GM12892 (cell line): ENCODE data around the gene SNAPIN. TPM values are rescaled to one million over a fixed set of nuclear protein-coding genes. Genes with fewer than 3 reads are reported as not detected.

Experiments used
- DNase-seq: peaks from one replicate; pipeline ENCODE4 v3.0.0; 2011; ENCODE audit not compliant: insufficient read length
- FAIRE-seq: peaks from 2 replicates; lab custom pipeline; 2011; peaks lifted over from hg19 to GRCh38; lab: Jason Lieb, UNC
- POLR2A ChIP-seq: IDR thresholded peaks from 2 replicates; pipeline ENCODE4 v1.6.1; 2011; ENCODE audit warnings: low read depth, low read length, control low read depth
- POLR2AphosphoS5 ChIP-seq: IDR thresholded peaks from 2 replicates; pipeline ENCODE4 v1.6.1; 2011; ENCODE audit warnings: low read depth, low read length, control low read depth
- TAF1 ChIP-seq: IDR thresholded peaks from 2 replicates; pipeline ENCODE4 v1.6.1; 2011; ENCODE audit warnings: low read depth, mild to moderate bottlenecking, control low read depth, low read length, borderline replicate concordance
- polyA plus RNA-seq: library from polyadenylated mRNA; unstranded; fragments of >200 nt; gene quantifications from one replicate; pipeline ENCODE4 v1.2.1, GENCODE V29; 2012; ENCODE audit warnings: missing spikeins, inconsistent platforms; ENCODE audit not compliant: missing spikeins

Gene SNAPIN
- polyA plus RNA-seq = 38.4 TPM

GRCh38 chr1:153658400-153659174 lies at the start of gene SNAPIN:
Gene SNAPIN (plus strand): TSS chr1:153658703. CDS start chr1:153658744, 41 bp downstream.
- peak; percentile 89 for FAIRE-seq

GRCh38 chr1:153608742-153609584 lies 49.5 kb upstream of the SNAPIN start:
- TF ChIP-seq POLR2A (no peak), TAF1 (no peak), POLR2AphosphoS5 (no peak)
- FAIRE-seq (no peak), DNase-seq (no peak)

More at GRCh38 chr1:153658400-153659174, at the start of gene SNAPIN:
- DNase-seq = peak; percentile 92
- TF ChIP-seq POLR2AphosphoS5 = peak; percentile 72
- peak; percentile 84 for TF ChIP-seq POLR2A
- peak; percentile 60; the same call in 1 of the 2 replicates for TF ChIP-seq TAF1

GRCh38 chr1:153609585-153609907 lies 49.0 kb upstream of the SNAPIN start:
- TF ChIP-seq POLR2AphosphoS5 (no peak), TAF1 (no peak), POLR2A (no peak)
- FAIRE-seq = no peak
- no peak for DNase-seq

GRCh38 chr1:153610334-153610733 lies 48.2 kb upstream of the SNAPIN start:
- FAIRE-seq = no peak

GRCh38 chr1:153610811-153611301 lies 47.6 kb upstream of the SNAPIN start:
- no peak for TF ChIP-seq POLR2AphosphoS5
- TF ChIP-seq TAF1 = no peak
- DNase-seq (no peak), FAIRE-seq (no peak)

More at GRCh38 chr1:153610334-153610733, 48.2 kb upstream of the SNAPIN start:
- DNase-seq = no peak
- TF ChIP-seq POLR2A (no peak), POLR2AphosphoS5 (no peak), TAF1 (no peak)

- no peak for TF ChIP-seq POLR2AphosphoS5
- no peak for TF ChIP-seq TAF1
- TF ChIP-seq POLR2A = no peak
- FAIRE-seq (no peak), DNase-seq (no peak)
Measured at GRCh38 chr1:153611356-153611755, 47.1 kb upstream of the SNAPIN start.

- FAIRE-seq (no peak), DNase-seq (no peak)
- TF ChIP-seq POLR2A = no peak
- TF ChIP-seq POLR2AphosphoS5 = no peak
- no peak for TF ChIP-seq TAF1
Measured at GRCh38 chr1:153612111-153612754, 46.3 kb upstream of the SNAPIN start.

- FAIRE-seq (no peak), DNase-seq (no peak)
- TF ChIP-seq TAF1 = no peak
- TF ChIP-seq POLR2A = no peak
- no peak for TF ChIP-seq POLR2AphosphoS5
Measured at GRCh38 chr1:153612755-153613331, 45.7 kb upstream of the SNAPIN start, which contains the start of gene S100A16. Gene S100A16 (minus strand): TSS chr1:153613137. CDS start chr1:153608151, 4,986 bp downstream.

- TF ChIP-seq POLR2A = no peak
- no peak for TF ChIP-seq POLR2AphosphoS5
- TF ChIP-seq TAF1 = no peak
- DNase-seq (no peak), FAIRE-seq (no peak)
Measured at GRCh38 chr1:153613406-153613805, 45.1 kb upstream of the SNAPIN start.

GRCh38 chr1:153614189-153614900 lies 44.2 kb upstream of the SNAPIN start:
- DNase-seq = no peak
- FAIRE-seq = no peak
- TF ChIP-seq TAF1 (no peak), POLR2AphosphoS5 (no peak), POLR2A (no peak)
